HG02870 (cell line): ENCODE measurements around the gene B3GNT2.
"Not testable (repeated sequence)": the region's sequence is repeated elsewhere in the genome, so short reads cannot be mapped to it uniquely, and the experiment has no call there.

ENCODE experiments used
- ATAC-seq: cut with Tn5 transposase; IDR thresholded peaks from one replicate; pipeline ENCODE4 v1.9.1; 2021; ENCODE audit warnings: mild to moderate bottlenecking, moderate library complexity; ENCODE audit not compliant: unreplicated experiment

The B3GNT2 gene

DNA sequence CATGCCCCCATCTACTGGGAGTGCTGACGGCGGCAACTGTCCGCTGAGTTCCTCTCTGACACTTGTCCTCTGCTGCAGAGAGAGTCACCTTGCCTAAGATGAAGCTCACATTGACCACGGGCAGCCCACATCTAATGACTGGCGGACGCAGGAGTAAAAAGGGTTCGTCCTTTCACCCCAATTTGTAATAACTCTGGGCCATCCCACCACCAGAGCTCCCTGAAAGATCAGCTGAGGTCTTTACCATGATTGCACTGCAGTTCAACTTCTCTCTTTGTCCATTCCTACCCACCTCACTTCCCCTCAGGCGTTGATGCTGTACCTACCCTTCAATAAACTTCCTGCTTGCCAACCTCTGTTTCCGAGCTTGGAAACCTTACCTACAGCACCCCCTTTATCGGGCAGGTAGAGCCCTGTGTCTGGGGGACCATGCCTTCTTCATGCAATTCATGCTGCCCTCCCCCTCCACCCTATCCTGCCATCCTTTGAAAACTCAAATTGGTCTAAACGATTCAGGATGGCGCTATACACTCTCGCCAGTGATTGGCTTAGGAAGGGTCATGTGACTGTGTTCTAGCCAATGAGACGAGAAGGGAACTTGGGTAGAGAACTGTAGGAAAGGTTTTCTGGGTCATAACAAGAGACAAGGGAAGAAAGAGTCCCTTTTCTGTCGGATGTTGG, 10.3 kb upstream of the B3GNT2 start:
- ATAC-seq, result no peak

DNA sequence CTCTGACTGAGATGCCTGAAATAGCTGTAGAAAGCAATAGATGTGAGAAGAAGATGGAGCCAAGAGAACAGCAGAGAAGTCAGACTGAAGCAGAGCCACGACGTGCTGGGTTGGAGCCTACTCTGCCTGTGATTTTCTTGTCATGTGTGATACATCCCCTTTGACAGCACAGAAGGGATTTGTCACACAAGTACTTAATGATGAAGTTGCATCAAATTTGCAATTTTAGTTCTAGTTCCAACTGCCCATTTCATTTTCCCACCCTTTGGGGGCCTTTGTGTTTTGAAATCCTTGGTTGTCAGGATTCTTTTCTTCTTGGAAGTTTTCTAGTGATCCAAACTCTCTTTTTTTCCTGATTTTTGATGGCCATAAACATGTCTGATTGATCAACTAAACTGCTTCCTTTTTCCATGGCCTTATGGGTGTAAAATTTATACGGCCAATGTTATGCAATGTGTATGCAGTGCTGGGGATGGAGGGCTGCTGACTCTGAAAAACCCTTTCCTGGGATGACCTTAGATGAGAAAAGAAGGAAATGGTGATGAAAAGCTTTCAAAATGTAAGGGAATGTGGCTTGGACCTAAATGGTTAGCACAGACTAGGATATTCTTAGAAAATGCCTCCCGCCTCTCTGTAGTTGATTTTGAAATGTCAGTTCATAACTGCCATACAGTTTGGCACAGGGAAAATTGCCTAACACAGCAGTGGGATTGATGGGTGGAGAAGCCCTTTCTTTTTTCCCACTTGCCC, 9.6 kb upstream of the B3GNT2 start:
- no peak for ATAC-seq

DNA sequence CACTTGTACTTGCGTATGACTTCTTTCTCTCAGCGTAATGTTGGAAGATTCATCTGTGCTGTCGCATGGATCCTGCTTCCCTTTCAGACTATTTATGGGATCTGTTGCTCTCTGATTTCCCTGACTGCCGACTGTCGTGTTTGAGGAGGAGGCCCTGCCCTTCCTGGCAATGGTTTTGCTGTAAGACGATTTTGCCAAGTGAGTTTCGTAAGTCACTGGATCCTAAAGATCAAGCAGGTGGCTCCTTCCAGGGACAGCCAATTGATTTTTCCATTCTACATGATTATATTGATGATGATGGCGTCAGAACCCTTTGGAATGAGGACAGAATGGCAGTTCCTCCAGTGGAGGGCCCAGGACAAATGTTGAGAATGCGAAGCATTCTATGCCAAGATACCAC, 8.7 kb upstream of the B3GNT2 start:
- ATAC-seq, result no peak

DNA sequence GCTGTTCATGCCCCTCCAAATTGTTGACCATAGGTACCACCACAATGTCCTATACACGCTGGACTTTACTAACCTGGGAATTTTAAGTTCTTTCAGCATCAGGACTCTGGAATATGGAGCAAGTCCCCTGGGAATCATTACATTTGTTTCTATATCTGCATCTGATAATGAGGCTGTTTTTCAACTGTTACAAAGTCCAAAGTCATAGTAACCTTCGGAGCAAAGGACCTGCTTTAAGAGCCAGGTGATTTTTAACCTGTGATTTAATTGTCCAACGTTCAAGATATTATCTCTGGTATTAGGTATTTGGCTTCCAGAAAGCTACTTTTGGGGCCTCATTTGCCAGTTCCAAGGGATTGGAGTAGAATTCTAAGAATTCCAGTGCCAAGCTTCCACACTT, 7.5 kb upstream of the B3GNT2 start:
- ATAC-seq, result no peak

DNA sequence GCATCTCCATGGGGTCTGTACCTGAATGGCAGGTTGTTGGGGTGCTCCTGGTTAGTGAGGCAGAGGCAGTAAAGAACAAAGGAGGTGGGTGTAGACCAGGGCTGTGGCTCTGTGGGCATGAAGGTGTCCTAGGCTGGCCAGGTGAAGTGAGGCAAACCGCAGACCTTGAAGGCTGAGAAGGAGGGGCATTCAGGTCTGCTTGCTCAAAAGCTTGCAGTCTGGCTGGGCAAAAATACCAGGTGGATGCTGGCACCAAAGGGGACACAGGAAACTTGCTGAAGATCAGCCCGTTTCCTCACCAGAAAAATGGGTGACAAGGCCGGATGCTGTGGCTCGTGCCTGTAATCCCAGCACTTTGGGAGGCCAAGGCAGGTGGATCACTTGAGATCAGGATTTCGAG, 6.7 kb upstream of the B3GNT2 start:
- no peak for ATAC-seq

DNA sequence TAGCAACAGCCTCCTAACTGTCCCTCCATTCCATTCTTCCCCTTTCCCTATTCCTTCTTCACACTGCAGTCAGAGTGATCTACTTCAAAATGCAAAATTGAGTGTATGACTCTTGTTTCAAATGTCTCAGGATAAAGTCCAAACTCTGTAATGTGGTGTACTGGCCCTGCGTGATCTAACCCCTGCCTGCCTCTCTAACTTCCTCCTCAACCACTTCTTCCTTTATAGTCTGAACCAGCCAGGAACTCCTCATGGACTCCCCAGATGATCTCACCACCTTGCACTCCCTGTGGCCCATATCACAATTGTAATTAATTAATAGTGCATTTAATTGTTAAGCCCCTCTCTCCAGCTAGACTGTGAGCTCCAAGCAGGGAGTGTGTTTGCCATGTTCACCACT, 3.1 kb upstream of the B3GNT2 start:
- no peak for ATAC-seq

DNA sequence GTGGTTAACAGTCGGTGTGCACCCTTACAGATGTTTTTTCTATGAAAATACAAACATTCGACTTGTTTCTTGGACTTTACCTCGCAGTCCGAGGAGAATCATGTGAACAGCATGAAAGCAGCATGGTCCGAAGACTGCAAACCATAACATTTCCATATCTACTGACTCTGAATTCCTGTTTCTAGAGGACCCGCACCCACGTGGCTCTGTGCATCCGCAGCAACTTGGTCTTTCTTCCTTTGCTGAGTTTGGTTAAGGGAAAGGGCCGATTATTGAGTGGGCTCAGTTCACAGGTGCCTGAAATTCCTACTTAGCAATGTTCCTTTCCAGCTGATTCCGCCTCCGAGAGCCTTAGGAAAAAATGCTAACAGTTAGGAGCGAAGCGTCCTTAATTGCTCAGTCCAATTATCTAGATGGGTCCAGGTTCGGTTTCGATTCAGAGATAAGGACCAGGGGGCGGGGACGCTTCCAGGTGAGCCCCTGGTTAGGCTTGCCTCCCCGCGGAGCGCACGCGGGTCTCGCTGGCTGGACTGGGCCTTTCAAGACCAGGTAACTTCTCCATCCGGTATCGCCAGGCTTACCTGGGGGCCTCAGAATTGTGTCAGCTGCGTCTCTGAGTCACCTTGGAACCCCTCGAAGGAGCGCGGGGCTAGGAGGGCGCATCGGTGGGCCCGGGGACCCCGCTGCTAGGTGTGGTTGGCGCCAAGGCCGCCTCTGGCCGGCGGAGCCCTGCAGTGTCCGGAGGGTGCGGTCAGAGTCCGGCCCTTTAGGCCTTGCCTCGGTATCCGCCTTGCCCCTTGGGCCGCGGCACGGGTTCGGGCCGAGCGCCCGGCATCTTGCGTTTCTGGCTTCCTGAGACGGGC, 1.1 kb upstream of the B3GNT2 start:
- ATAC-seq, result no peak

DNA sequence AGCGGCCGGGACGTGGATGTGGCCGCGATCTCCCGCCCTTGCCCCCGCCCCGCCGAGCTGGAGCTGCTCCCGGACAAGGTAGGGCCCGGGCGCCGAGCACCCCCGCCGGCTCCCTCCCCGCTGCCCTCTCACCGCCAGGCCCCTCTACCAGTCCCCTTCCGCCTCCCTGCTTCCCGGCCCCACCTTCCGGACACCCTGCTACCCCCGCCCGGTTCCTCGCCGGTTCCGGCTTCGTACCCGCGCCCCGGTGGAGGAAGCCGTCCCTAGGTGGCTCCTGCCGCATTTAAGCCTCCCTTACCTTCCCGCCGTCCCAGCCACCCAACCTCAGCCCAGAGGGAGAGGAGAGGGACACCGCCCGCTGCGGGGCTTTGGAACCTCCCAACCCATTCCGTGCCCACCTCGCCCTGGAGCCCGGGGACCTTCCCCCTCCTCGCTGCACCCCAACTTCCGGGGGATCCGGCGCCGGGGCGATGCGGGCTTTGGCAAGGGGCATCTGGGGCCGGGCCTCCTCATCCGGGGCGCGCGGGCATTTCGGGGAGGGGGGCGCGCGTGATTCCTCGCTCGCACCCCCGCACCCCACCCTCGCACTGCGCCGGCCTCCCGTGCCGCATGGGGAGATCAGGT, 475 bp downstream of the B3GNT2 start:
- peak; percentile 18 for ATAC-seq

DNA sequence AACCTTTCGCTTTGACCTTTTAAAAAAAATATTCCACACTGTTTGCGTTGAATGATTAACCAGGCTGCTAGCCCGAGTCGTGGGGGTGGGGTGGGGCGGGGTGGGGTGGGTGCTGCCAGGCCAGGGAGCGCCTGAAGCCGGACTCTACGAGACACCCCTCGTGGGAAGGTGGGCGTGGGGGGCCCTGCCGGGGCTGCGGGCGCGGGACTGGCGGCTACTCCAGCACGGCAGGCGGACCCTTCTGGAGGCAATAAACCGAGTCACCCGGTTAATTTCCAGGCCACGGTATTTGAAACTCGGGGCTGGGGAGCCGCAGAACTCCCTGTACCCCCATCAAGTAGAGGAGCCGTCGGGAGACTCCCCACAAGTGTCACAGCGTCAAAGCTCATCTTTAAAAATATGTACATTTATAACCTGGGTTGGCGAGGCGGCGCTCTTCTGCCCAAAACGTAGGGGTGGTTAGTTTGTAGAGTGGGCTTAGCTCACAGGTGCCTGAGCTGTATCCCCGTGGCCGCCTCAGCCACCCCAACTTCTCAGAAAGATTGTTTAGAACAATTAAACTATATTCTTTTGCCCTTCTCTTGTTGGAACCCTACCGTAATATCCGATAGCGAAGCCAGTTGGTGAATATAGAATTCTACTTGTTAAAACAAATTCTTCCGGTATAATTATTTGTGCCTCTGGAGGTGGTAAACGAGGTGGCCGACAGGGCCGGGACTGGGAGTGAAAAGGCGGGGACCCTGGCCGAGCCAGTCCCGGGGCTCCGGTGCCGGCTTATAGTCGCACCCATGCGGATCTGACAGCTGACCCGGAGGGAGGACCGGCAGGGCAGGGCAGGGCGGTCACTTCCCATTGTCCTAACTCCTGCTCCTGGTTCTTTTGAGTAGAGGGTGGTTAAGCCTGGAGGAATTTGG, 1.4 kb downstream of the B3GNT2 start:
- ATAC-seq, result no peak

DNA sequence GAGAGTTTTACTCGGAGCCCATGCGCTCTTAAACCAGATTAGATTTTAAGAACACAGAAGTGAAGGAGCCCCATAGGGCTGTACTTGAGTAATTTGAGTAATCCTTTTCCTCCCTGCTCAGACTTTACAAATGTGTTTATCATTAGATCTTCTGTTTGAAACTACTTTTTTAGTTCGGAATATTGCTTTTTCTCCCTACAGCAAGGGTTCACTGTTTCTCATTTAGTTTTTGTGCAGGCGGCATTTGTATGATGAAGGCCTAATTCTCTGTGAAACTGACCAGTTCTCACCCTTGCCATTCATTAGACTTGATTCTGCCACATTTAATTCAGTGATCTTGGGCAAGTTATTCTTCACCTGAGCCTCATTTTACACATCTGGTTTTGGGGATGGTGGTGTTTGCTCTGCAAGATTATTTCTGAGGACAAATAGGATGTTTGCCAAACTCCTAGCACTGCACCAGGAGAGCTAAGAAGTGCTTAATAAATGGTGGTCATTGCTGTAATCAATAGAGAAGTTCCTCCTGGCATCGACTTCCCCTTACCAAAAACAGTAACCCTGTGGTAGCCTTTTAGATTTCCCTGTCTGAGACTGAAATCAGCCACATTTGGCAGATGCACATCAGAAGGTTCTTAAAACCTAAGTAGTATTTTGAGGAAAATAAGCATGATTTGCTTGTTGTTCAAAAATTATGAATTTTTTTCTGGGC, 2.2 kb downstream of the B3GNT2 start:
- no peak for ATAC-seq

DNA sequence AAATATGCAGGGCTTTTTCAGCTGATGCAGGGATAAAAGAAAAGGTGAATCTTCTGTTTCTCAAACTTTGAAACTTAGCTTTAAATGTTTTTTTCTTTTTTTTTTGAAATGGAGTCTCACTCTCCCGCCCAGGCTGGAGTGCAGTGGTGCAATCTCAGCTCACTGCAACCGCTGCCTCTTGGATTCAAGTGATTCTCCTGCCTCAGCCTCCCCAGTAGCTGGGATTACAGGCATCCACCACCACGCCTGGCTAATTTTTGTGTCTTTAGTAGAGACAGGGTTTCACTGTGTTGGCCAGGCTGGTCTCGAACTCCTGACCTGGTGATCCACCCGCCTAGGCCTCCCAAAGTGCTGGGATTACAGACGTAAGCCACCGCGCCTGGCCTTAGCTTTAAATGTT, 2.9 kb downstream of the B3GNT2 start:
- not testable (repeated sequence) for ATAC-seq

DNA sequence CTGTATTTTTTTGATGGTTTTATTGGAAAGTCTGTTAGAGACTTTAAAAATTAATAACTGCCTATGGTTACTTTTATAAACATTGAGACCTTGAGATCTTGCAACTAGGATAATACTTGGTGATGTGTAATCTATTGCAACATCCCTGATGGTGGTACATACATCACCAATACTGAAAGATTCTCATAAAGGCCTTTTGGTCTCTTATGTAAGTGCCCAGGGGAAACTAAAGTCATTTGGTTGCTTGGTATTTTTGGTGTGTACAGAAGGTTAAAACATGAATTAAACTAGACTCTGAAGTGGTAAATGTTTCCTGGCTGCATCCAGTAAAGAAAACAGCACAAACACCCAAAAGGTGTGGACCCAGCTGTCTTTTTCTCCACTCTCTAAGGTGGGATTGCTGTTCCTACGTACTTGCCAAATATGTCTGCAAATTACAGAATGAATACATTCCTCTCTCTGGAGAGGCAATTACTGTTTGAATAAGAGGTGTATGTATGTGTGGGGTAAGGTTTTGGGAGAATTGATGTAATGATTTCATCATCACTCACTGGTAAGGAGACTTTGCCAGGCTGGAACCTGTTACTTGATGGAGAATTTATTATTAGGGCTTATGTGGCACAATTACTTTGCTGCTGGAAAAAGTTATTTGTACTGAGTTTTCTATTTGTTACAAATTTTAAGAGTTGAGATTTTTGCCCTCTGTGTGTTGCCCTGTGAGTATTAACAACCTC, 3.6 kb downstream of the B3GNT2 start:
- no peak for ATAC-seq

DNA sequence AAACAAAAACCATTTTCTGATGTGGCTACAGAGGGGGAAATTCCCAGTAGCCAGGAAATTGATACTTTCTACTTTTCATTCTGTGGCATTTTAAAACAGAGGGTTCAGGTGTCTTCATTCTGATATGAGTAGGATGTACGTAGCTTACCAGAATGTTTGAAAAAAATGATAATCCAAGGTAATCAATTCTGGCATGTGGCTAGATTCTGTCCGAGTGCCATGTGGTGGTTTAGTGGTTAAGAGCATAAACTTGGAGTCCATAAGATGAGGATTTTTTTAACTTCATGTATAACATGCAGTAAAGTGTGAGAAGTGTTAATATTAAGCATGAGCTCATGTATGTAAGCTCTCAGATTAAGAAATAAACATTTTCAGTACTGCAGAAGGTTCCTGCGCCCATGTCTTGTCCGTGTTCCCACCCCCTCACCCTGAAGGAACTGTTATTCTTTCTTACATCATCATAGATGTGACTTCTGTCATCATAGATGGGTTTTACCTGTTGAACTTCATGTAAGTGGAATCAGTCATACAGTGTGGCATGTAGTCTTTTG, 4.5 kb downstream of the B3GNT2 start:
- ATAC-seq, result no peak

DNA sequence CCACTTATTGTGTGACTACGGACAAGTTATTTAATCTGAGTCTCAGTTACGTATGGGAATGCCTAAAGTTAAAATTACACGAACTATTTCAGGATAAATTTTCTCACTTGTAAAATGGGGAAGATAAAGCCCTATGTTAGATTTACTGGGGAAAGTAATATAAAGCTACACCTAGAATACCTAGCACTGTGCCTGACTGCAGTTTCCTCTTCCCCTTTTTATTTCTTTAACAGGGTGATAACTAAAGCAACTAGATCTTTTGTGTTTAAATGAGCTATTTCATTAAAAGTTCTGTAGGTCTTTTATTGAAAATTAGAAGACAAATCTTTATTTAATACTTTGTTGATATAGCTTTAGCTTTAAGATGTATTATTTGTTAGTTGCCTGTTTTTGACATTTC, 5.0 kb downstream of the B3GNT2 start:
- no peak for ATAC-seq

DNA sequence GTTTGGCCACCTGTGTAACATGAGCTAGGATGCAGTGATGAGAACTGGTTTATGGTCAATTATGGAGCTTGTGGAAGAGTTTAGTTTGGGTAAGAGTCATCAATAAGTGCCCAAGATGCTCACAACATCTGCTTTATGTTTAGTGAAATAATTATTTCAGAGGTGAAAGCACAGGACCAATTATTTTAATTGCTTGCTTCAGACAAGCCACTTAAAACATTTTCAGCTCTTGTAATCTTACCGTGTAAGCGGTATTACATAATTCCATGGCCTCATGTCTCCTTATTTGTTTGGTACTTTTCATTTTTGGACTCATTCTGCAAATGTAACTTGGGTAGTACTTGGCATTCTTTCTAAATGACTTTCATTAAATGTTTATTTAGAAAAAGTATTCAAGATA, 5.4 kb downstream of the B3GNT2 start:
- no peak for ATAC-seq

DNA sequence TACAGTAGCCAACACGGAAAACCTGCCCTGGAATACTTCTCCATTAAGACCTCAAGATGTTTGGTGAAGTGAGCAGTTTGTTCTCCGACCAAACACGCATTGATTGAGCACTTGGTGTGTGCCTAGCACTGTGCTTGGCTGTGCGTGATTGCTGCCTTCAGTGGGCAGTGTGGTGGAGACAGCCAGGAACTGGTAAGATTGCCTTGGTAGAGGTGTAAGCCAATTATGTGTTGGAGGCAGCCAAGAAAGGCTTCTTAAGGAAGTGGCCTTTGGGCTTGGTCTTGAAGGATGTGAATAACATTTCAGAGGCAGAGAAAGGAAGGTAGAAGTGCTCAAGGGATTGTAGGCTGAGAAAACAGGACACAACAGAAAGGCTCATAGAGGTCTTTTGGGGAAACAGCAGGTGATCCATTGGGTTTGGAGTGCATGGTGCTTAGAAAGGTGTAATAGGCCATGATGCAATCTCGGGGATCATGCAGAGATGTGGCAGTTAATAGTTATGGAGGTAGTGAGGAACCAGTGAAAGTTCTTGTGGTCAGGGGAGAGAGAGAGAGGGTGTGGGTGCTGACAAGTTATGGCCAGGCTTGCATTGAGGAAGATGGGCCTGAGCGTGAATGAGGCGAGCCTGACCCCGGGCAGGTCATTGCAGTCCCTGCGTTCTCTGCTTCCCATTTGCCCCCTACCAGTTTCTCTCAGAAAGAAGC, 6.3 kb downstream of the B3GNT2 start:
- ATAC-seq, result peak; percentile 37

DNA sequence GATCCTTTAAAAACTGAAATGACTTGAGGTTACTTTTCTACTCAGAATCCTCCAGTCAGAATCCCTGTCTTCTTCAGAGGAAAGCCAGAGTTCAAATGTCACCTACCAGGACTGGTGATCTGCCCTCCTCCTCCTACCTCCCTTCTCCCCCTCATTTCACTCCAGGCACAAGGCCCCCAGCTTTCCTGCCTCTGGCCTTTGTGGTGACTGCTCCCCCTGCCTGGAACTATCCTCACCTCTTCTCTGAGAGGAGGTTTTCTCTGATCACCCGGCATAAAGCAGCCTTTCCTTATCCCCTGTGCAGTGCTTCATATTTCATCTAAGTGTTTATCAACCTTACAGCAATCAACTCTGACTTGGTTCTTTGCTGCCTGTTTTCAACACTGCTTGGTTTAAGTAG, 6.8 kb downstream of the B3GNT2 start:
- no peak for ATAC-seq

DNA sequence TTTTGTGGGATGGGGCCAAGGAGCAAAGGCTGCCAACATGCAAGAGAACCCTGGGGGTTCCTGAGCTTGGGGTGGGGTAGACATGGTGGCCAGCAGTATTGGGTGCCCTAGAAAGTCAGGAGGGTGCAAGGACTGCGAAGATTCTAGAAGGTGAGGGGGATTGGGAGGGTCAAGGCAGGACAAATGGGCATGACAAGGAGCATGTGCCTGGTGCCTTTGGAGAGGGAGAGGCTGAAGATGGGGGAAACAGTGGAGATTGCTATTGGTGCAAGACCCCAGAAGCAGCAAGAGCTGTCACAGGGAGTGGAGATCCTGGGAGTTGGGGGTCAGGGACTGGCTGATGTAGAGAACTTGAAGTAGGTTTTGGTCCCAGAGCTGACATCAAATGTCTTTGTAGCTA, 7.5 kb downstream of the B3GNT2 start:
- ATAC-seq, result no peak
